Neural cell (in vitro differentiated cells): Measurements from ENCODE around the gene DGKB. TPM values are rescaled to one million over a fixed set of nuclear protein-coding genes. Genes with fewer than 3 reads are reported as not detected.

Experiments used
- H2AFZ ChIP-seq: fragments of 200-600, 300-800 bp; sonication (generic), shearing (Covaris generic); 2 replicates; pipeline ENCODE4 v1.6.0; 2014; ENCODE audit warnings: low read depth, mild to moderate bottlenecking, antibody characterized with exemption, low read length, moderate library complexity
- H3F3A ChIP-seq: fragments of 200-600 bp; shearing (Covaris generic); 2 replicates; pipeline ENCODE4 v1.6.1; 2016; ENCODE audit warnings: mild to moderate bottlenecking, moderate library complexity, mixed read lengths, antibody characterized with exemption, low read length; ENCODE audit not compliant: insufficient read depth, poor library complexity, severe bottlenecking
- H3K27ac ChIP-seq: fragments of 200-600, 300-800 bp; sonication (generic), shearing (Covaris generic); 2 replicates; pipeline ENCODE4 v1.5.1; 2014; ENCODE audit warnings: mild to moderate bottlenecking, low read length, moderate library complexity
- H3K27me3 ChIP-seq: fragments of 300-800, 200-600 bp; sonication (generic), shearing (Covaris generic); 2 replicates; pipeline ENCODE4 v1.6.0; 2014; ENCODE audit warnings: mild to moderate bottlenecking, low read depth, low read length, moderate library complexity; ENCODE audit not compliant: insufficient read depth
- H3K36me3 ChIP-seq: fragments of 300-800, 200-600 bp; sonication (generic), shearing (Covaris generic); 2 replicates; pipeline ENCODE4 v1.5.1; 2014; ENCODE audit warnings: mild to moderate bottlenecking, antibody characterized with exemption, low read length, moderate library complexity; ENCODE audit not compliant: insufficient read depth
- H3K4me2 ChIP-seq: fragments of 300-800, 200-600 bp; sonication (generic), shearing (Covaris generic); 2 replicates; pipeline ENCODE4 v1.6.0; 2014; ENCODE audit warnings: mild to moderate bottlenecking, low read length
- H3K4me3 ChIP-seq: fragments of 300-800, 200-600 bp; sonication (generic), shearing (Covaris generic); 2 replicates; pipeline ENCODE4 v1.5.1; 2014; ENCODE audit warnings: mild to moderate bottlenecking, low read length, moderate library complexity
- H3K79me2 ChIP-seq: fragments of 200-600 bp; shearing (Covaris generic); replicated peaks from 2 replicates; pipeline ENCODE4 v1.6.0; 2014; ENCODE audit warnings: mild to moderate bottlenecking, low read length, moderate library complexity; ENCODE audit not compliant: insufficient read depth
- H3K9ac ChIP-seq: fragments of 300-800, 200-600 bp; sonication (generic), shearing (Covaris generic); 2 replicates; pipeline ENCODE4 v1.6.1; 2016; ENCODE audit warnings: mild to moderate bottlenecking, low read length, mixed read lengths
- H3K9me2 ChIP-seq: fragments of 200-600 bp; shearing (Covaris generic); 2 replicates; pipeline ENCODE4 v1.6.1; 2016; ENCODE audit warnings: mild to moderate bottlenecking, low read length, mixed read lengths; ENCODE audit not compliant: insufficient read depth
- H3K9me3 ChIP-seq: fragments of 200-600, 300-800 bp; sonication (generic), shearing (Covaris generic); 2 replicates; pipeline ENCODE4 v1.6.1; 2016; ENCODE audit warnings: mild to moderate bottlenecking, mixed run types, low read length, moderate library complexity, mixed read lengths
- H4K20me1 ChIP-seq: fragments of 200-600 bp; shearing (Covaris generic); 2 replicates; pipeline ENCODE4 v1.6.1; 2016; ENCODE audit warnings: mild to moderate bottlenecking, mixed run types; ENCODE audit not compliant: insufficient read depth
- EP300 ChIP-seq: fragments of 450-650 bp; conservative IDR thresholded peaks from 2 replicates; pipeline ENCODE4 v1.6.1; 2014; ENCODE audit warnings: antibody characterized with exemption, mild to moderate bottlenecking, moderate library complexity; ENCODE audit not compliant: poor library complexity, severe bottlenecking
- EZH2 ChIP-seq: fragments of 200-600, 300-800 bp; shearing (Covaris generic), sonication (generic); IDR thresholded peaks from 2 replicates; pipeline ENCODE4 v1.6.1; 2014; ENCODE audit warnings: antibody characterized with exemption, low read length, borderline replicate concordance, mild to moderate bottlenecking; ENCODE audit not compliant: insufficient read depth, poor library complexity, severe bottlenecking
- MXI1 ChIP-seq: fragments of 450-650 bp; conservative IDR thresholded peaks from 2 replicates; pipeline ENCODE4 v1.6.1; 2014; ENCODE audit warnings: antibody characterized with exemption, mild to moderate bottlenecking; ENCODE audit not compliant: poor library complexity, severe bottlenecking
- POLR2AphosphoS5 ChIP-seq: IDR thresholded peaks from 2 replicates; pipeline ENCODE4 v1.6.1; 2012
- RAD21 ChIP-seq: fragments of 450-650 bp; conservative IDR thresholded peaks from 2 replicates; pipeline ENCODE4 v1.6.1; 2014; ENCODE audit warnings: antibody characterized with exemption, mild to moderate bottlenecking, moderate library complexity
- SMC3 ChIP-seq: fragments of 450-650 bp; conservative IDR thresholded peaks from 2 replicates; pipeline ENCODE4 v1.6.1; 2014; ENCODE audit warnings: antibody characterized with exemption, mild to moderate bottlenecking, moderate library complexity; ENCODE audit not compliant: poor library complexity
- TAF1 ChIP-seq: IDR thresholded peaks from 2 replicates; pipeline ENCODE4 v1.6.1; 2012; ENCODE audit warnings: low read depth
- polyA plus RNA-seq: library from polyadenylated mRNA; depleted of rRNA; stranded (reverse); fragments of >200 nt; gene quantifications from 2 replicates; pipeline ENCODE4 v1.2.3, GENCODE V29; 2014
- TF ChIP-seq, protein P1 (sequence below): IDR thresholded peaks from 2 replicates; pipeline ENCODE4 v1.6.1; 2012; ENCODE audit warnings: borderline replicate concordance
- TF ChIP-seq, protein P2 (sequence below): fragments of 450-650 bp; IDR thresholded peaks from 2 replicates; pipeline ENCODE4 v1.5.1; 2014; ENCODE audit warnings: antibody characterized with exemption, mild to moderate bottlenecking, moderate library complexity; ENCODE audit not compliant: poor library complexity, severe bottlenecking

Gene DGKB
- polyA plus RNA-seq, 1 donor from 2014 or later, result 0.20 TPM

GRCh38 chr7:14602851-14603250 lies 299.7 kb downstream of the DGKB start:
- Histone ChIP-seq H3K9ac (no peak overlapping the region), H3K79me2 (no peaks in the 10 kb centered on the region), H3K9me2 (no peaks in the 10 kb centered on the region), H3K27me3 (no peaks in the 10 kb centered on the region), H3K4me2 (no peak overlapping the region), H3F3A (no peaks in the 10 kb centered on the region), H4K20me1 (no peaks in the 10 kb centered on the region), H3K36me3 (no peaks in the 10 kb centered on the region), H3K27ac (no peak overlapping the region), H3K4me3 (no peak overlapping the region), H2AFZ (no peak overlapping the region), H3K9me3 (no peaks in the 10 kb centered on the region)
- TF ChIP-seq EP300 (no peak), TAF1 (no peak), RAD21 (no peak), MXI1 (no peak), SMC3 (no peak), POLR2AphosphoS5 (no peak), EZH2 (no peak)
- TF ChIP-seq, protein P1, sequence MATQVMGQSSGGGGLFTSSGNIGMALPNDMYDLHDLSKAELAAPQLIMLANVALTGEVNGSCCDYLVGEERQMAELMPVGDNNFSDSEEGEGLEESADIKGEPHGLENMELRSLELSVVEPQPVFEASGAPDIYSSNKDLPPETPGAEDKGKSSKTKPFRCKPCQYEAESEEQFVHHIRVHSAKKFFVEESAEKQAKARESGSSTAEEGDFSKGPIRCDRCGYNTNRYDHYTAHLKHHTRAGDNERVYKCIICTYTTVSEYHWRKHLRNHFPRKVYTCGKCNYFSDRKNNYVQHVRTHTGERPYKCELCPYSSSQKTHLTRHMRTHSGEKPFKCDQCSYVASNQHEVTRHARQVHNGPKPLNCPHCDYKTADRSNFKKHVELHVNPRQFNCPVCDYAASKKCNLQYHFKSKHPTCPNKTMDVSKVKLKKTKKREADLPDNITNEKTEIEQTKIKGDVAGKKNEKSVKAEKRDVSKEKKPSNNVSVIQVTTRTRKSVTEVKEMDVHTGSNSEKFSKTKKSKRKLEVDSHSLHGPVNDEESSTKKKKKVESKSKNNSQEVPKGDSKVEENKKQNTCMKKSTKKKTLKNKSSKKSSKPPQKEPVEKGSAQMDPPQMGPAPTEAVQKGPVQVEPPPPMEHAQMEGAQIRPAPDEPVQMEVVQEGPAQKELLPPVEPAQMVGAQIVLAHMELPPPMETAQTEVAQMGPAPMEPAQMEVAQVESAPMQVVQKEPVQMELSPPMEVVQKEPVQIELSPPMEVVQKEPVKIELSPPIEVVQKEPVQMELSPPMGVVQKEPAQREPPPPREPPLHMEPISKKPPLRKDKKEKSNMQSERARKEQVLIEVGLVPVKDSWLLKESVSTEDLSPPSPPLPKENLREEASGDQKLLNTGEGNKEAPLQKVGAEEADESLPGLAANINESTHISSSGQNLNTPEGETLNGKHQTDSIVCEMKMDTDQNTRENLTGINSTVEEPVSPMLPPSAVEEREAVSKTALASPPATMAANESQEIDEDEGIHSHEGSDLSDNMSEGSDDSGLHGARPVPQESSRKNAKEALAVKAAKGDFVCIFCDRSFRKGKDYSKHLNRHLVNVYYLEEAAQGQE, result no peak
- TF ChIP-seq, protein P2, sequence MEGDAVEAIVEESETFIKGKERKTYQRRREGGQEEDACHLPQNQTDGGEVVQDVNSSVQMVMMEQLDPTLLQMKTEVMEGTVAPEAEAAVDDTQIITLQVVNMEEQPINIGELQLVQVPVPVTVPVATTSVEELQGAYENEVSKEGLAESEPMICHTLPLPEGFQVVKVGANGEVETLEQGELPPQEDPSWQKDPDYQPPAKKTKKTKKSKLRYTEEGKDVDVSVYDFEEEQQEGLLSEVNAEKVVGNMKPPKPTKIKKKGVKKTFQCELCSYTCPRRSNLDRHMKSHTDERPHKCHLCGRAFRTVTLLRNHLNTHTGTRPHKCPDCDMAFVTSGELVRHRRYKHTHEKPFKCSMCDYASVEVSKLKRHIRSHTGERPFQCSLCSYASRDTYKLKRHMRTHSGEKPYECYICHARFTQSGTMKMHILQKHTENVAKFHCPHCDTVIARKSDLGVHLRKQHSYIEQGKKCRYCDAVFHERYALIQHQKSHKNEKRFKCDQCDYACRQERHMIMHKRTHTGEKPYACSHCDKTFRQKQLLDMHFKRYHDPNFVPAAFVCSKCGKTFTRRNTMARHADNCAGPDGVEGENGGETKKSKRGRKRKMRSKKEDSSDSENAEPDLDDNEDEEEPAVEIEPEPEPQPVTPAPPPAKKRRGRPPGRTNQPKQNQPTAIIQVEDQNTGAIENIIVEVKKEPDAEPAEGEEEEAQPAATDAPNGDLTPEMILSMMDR, result no peak

DNA sequence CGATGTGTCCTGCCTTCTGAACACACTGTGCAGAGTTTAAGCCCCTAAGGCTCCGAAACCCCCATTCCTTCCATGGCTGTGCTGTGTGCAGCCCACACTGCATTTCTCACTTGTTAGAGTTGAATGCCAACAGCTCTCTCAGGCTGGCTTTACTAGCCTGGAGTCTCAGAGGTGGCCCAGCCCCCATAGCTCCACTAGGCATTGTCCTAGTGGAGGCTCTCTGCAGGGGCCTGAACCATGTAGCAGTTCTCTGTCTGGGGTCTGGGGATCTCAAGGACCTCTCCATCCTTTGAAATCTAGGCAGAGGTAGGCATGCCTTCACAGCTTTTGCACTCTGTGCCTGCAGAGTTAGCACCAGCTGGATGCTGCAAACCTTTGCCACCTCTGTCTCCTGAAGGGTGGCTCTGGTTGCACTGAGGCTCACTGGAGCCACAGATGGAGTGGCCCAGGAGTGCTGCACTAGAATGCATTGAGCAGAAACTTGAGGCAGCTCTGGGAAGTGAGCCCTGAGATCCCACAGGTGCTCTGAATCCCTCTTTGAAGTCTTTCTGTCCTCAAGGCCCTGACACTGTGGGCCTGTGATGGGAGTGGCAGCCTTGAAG lies 301.7 kb downstream of the DGKB start:
- no peaks in the 10 kb centered on the region for H3F3A ChIP-seq
- H3K9me2 ChIP-seq, result no peaks in the 10 kb centered on the region
- no peaks in the 10 kb centered on the region for H3K79me2 ChIP-seq
- no peak overlapping the region for H3K4me2 ChIP-seq
- H3K36me3 ChIP-seq, result no peaks in the 10 kb centered on the region
- TF ChIP-seq, protein P1, result no peak
- TF ChIP-seq TAF1, result no peak
- TF ChIP-seq, protein P2, result no peak
- no peak for TF ChIP-seq MXI1
- TF ChIP-seq EP300, result no peak
- TF ChIP-seq SMC3, result no peak
- no peak for TF ChIP-seq EZH2
- TF ChIP-seq POLR2AphosphoS5, result no peak
- TF ChIP-seq RAD21, result no peak
- H3K27me3 ChIP-seq, result no peaks in the 10 kb centered on the region
- H2AFZ ChIP-seq, result no peak overlapping the region
- no peaks in the 10 kb centered on the region for H4K20me1 ChIP-seq
- H3K9ac ChIP-seq, result no peak overlapping the region
- H3K9me3 ChIP-seq, result no peaks in the 10 kb centered on the region
- no peak overlapping the region for H3K4me3 ChIP-seq
- H3K27ac ChIP-seq, result no peak overlapping the region
